SH-SY5Y (cell line): Measurements from ENCODE around the gene AZU1.

ENCODE experiments used
- GATA2 ChIP-seq: IDR thresholded peaks from 2 replicates; pipeline ENCODE4 v1.6.1; 2011; ENCODE audit warnings: mild to moderate bottlenecking, low read depth, low read length
- GATA3 ChIP-seq: IDR thresholded peaks from 2 replicates; pipeline ENCODE4 v1.6.1; 2011; ENCODE audit warnings: low read depth, mild to moderate bottlenecking, low read length, moderate library complexity

- TF ChIP-seq GATA2 (no peak), GATA3 (no peak)
These were observed 24.5 kb upstream of the AZU1 start for GRCh38 chr19:803099-803561.
